H9 (cell line): ENCODE results near the gene PLD3. TPM values are rescaled to one million over a fixed set of nuclear protein-coding genes. Genes with fewer than 3 reads are reported as not detected.

ENCODE experiments used
- DNase-seq: peaks from one replicate; pipeline ENCODE4 v3.0.0-alpha.2; 2017
- H2AFZ ChIP-seq: one replicate; pipeline ENCODE4 v1.6.1; 2013; ENCODE audit warnings: mild to moderate bottlenecking, low read length, control low read depth, moderate library complexity
- H2AK5ac ChIP-seq: 2 replicates; pipeline ENCODE4 v1.6.1; 2013; ENCODE audit warnings: low read length, control low read depth, mixed read lengths; ENCODE audit not compliant: insufficient read length
- H2BK120ac ChIP-seq: one replicate; pipeline ENCODE4 v1.6.1; 2013; ENCODE audit warnings: low read depth, mild to moderate bottlenecking, low read length, control low read depth, inconsistent platforms; ENCODE audit not compliant: poor library complexity, severe bottlenecking
- H2BK12ac ChIP-seq: 2 replicates; pipeline ENCODE4 v1.6.1; 2013; ENCODE audit warnings: low read length, control low read depth, mixed read lengths, low read depth; ENCODE audit not compliant: insufficient read length
- H2BK15ac ChIP-seq: 2 replicates; pipeline ENCODE4 v1.6.1; 2013; ENCODE audit warnings: low read depth, low read length, control low read depth
- H2BK20ac ChIP-seq: one replicate; pipeline ENCODE4 v1.6.1; 2013; ENCODE audit warnings: low read depth, mild to moderate bottlenecking, low read length, control low read depth, inconsistent platforms; ENCODE audit not compliant: poor library complexity, severe bottlenecking
- H2BK5ac ChIP-seq: 2 replicates; pipeline ENCODE4 v1.6.1; 2013; ENCODE audit warnings: low read length, control low read depth, mixed read lengths; ENCODE audit not compliant: insufficient read length
- H3K14ac ChIP-seq: 2 replicates; pipeline ENCODE4 v1.6.1; 2013; ENCODE audit warnings: low read length, control low read depth; ENCODE audit not compliant: insufficient read depth
- H3K18ac ChIP-seq: 2 replicates; pipeline ENCODE4 v1.6.1; 2013; ENCODE audit warnings: low read depth, mild to moderate bottlenecking, mixed read lengths, low read length, control low read depth; ENCODE audit not compliant: insufficient read length
- H3K23ac ChIP-seq: 2 replicates; pipeline ENCODE4 v1.6.1; 2013; ENCODE audit warnings: low read length, control low read depth, mixed read lengths, low read depth; ENCODE audit not compliant: insufficient read length
- H3K23me2 ChIP-seq: 2 replicates; pipeline ENCODE4 v1.6.1; 2013; ENCODE audit warnings: low read depth, mild to moderate bottlenecking, mixed read lengths, low read length, control low read depth; ENCODE audit not compliant: insufficient read length, poor library complexity, severe bottlenecking
- H3K27ac ChIP-seq: 2 replicates; pipeline ENCODE4 v1.5.1; 2013; ENCODE audit warnings: low read length, control low read depth, mixed read lengths, low read depth; ENCODE audit not compliant: insufficient read length
- H3K27me3 ChIP-seq: 2 replicates; pipeline ENCODE4 v1.6.1; 2013; ENCODE audit warnings: low read length, control low read depth, inconsistent platforms; ENCODE audit not compliant: insufficient read depth
- H3K4ac ChIP-seq: 2 replicates; pipeline ENCODE4 v1.6.1; 2013; ENCODE audit warnings: low read depth, mild to moderate bottlenecking, control low read depth, inconsistent platforms, low read length, moderate library complexity
- H3K4me1 ChIP-seq: 2 replicates; pipeline ENCODE4 v1.6.1; 2013; ENCODE audit warnings: low read length, control low read depth, inconsistent platforms; ENCODE audit not compliant: insufficient read depth
- H3K4me2 ChIP-seq: 2 replicates; pipeline ENCODE4 v1.6.1; 2013; ENCODE audit warnings: low read length, control low read depth, mixed read lengths; ENCODE audit not compliant: insufficient read length, insufficient read depth
- H3K56ac ChIP-seq: 2 replicates; pipeline ENCODE4 v1.6.1; 2013; ENCODE audit warnings: low read depth, mild to moderate bottlenecking, mixed read lengths, low read length, control low read depth; ENCODE audit not compliant: insufficient read length
- H3K79me1 ChIP-seq: 2 replicates; pipeline ENCODE4 v1.6.1; 2013; ENCODE audit warnings: low read depth, mild to moderate bottlenecking, moderate library complexity, low read length, control low read depth, inconsistent platforms; ENCODE audit not compliant: insufficient read depth, poor library complexity, severe bottlenecking
- H3K79me2 ChIP-seq: 2 replicates; pipeline ENCODE4 v1.6.1; 2013; ENCODE audit warnings: low read length, control low read depth, inconsistent platforms; ENCODE audit not compliant: insufficient read depth
- H3K9ac ChIP-seq: 2 replicates; pipeline ENCODE4 v1.6.1; 2013; ENCODE audit warnings: low read length, control low read depth, mixed read lengths; ENCODE audit not compliant: insufficient read length; ENCODE audit errors: extremely low read depth
- H3K9me3 ChIP-seq: one replicate; pipeline ENCODE4 v1.6.1; 2013; ENCODE audit warnings: low read depth, low read length, inconsistent platforms; ENCODE audit not compliant: control insufficient read depth
- H3T11ph ChIP-seq: one replicate; pipeline ENCODE4 v1.6.1; 2013; ENCODE audit warnings: mild to moderate bottlenecking, low read length, control low read depth, inconsistent platforms
- H4K20me1 ChIP-seq: one replicate; pipeline ENCODE4 v1.6.1; 2013; ENCODE audit not compliant: control insufficient read depth, insufficient read length, insufficient read depth
- H4K5ac ChIP-seq: 2 replicates; pipeline ENCODE4 v1.6.1; 2013; ENCODE audit warnings: low read depth, mild to moderate bottlenecking, mixed read lengths, low read length, control low read depth; ENCODE audit not compliant: insufficient read length
- H4K8ac ChIP-seq: replicated peaks from 2 replicates; pipeline ENCODE4 v1.6.1; 2013; ENCODE audit warnings: low read length, control low read depth, mixed read lengths, low read depth; ENCODE audit not compliant: insufficient read length
- H4K91ac ChIP-seq: 2 replicates; pipeline ENCODE4 v1.6.1; 2013; ENCODE audit warnings: low read depth, mild to moderate bottlenecking, moderate library complexity, mixed read lengths, low read length, control low read depth; ENCODE audit not compliant: insufficient read length
- H3K27ac Mint-ChIP-seq, 3 experiments: 2 replicates in 2 of 3; 3 replicates in 1 of 3; pipeline ENCODE4 v1.8.0; 2020 to 2021; ENCODE audit warnings: mixed read lengths in 3 of 3, mild to moderate bottlenecking in 1 of 3, moderate library complexity in 1 of 3
- H3K27me3 Mint-ChIP-seq: 2 replicates; pipeline ENCODE4 v1.8.0; 2021; ENCODE audit warnings: low read depth, mild to moderate bottlenecking, moderate library complexity, mixed read lengths
- H3K36me3 Mint-ChIP-seq, 3 experiments: 2 replicates in 2 of 3; 3 replicates in 1 of 3; pipeline ENCODE4 v1.8.0; 2020 to 2021; ENCODE audit warnings: low read depth in 3 of 3, mixed read lengths in 3 of 3; ENCODE audit not compliant: insufficient read depth in 1 of 3
- H3K4me1 Mint-ChIP-seq, 2 experiments: 2 replicates each; pipeline ENCODE4 v1.8.0; 2020; ENCODE audit warnings: mixed read lengths in 2 of 2
- H3K4me3 Mint-ChIP-seq, 2 experiments: 2 replicates in 1 of 2; 3 replicates in 1 of 2; pipeline ENCODE4 v1.8.0; 2020 to 2021; ENCODE audit warnings: mild to moderate bottlenecking in 2 of 2, mixed read lengths in 2 of 2, moderate library complexity in 1 of 2
- H3K9me3 Mint-ChIP-seq, 2 experiments: 2 replicates in 1 of 2; 3 replicates in 1 of 2; pipeline ENCODE4 v1.8.0; 2020; ENCODE audit warnings: mild to moderate bottlenecking in 2 of 2, mixed read lengths in 2 of 2, moderate library complexity in 1 of 2
- WGBS: extraction: QIAGEN DNeasy Blood & Tissue Kit; methylation state at CpG from one replicate; pipeline ENCODE4 v1.1.7; 2013; ENCODE audit warnings: missing lambda C conversion rate, low lambda C conversion rate, mixed read lengths; ENCODE audit not compliant: insufficient read length; ENCODE audit errors: extremely low coverage; 5-methylcytosine and 5-hydroxymethylcytosine counted together
- total RNA-seq: library from RNA; stranded (reverse); gene quantifications from 2 replicates; pipeline ENCODE4 v1.2.1, GENCODE V29; 2021
- TF ChIP-seq, protein P1 (sequence below): fragments of 200-600 bp; sonication (generic); conservative IDR thresholded peaks from 3 replicates; pipeline ENCODE4 v1.8.0; 2021; ENCODE audit warnings: antibody characterized with exemption, mild to moderate bottlenecking

The PLD3 gene
- total RNA-seq, 1 experiment from 2014 or later, result 194 TPM

DNA sequence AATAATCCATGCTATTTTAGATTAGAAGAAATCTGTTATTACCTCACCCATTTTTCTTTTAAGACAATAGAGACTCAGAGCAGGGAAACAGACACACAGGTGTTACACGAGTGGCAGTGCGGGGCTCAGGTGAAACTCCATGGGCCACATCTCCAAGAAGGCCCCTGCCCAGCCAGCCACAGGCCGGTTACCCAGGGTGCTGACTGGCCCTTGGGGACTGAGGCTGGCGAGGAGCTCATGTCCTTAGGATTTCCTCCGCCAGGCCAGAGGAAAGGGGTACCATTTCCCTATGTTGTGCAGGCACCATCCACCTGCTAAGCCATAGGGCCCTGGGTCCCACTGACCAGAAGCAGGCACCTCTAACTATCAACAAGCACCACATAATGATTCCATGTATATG lies 10.9 kb upstream of the PLD3 start:
- H3K36me3 Mint-ChIP-seq, result peaks cover 11 to 35% (median 26%) of the 10 kb centered on the region in 3 experiments; a peak in 6 of 7 replicates
- WGBS, result no CpG with 5 or more reads among the region's 5 CpGs
- H3K56ac ChIP-seq, result no peak overlapping the region
- H3K27ac ChIP-seq, result no peak overlapping the region
- no peaks in the 10 kb centered on the region for H3K9me3 Mint-ChIP-seq
- H2AK5ac ChIP-seq, result no peak overlapping the region
- no peak overlapping the region for H3K14ac ChIP-seq
- no peaks in the 10 kb centered on the region for H3K4me1 ChIP-seq
- no peak overlapping the region for H2BK5ac ChIP-seq
- DNase-seq, result no peak
- TF ChIP-seq, protein P1, sequence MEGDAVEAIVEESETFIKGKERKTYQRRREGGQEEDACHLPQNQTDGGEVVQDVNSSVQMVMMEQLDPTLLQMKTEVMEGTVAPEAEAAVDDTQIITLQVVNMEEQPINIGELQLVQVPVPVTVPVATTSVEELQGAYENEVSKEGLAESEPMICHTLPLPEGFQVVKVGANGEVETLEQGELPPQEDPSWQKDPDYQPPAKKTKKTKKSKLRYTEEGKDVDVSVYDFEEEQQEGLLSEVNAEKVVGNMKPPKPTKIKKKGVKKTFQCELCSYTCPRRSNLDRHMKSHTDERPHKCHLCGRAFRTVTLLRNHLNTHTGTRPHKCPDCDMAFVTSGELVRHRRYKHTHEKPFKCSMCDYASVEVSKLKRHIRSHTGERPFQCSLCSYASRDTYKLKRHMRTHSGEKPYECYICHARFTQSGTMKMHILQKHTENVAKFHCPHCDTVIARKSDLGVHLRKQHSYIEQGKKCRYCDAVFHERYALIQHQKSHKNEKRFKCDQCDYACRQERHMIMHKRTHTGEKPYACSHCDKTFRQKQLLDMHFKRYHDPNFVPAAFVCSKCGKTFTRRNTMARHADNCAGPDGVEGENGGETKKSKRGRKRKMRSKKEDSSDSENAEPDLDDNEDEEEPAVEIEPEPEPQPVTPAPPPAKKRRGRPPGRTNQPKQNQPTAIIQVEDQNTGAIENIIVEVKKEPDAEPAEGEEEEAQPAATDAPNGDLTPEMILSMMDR, result no peak
- H3K27ac Mint-ChIP-seq, result no peak overlapping the region
- H3K9ac ChIP-seq, result no peak overlapping the region
- H3T11ph ChIP-seq, result no peak overlapping the region
- H3K4me2 ChIP-seq, result no peak overlapping the region
- H3K9me3 ChIP-seq, result no peaks in the 10 kb centered on the region
- H3K4ac ChIP-seq, result no peak overlapping the region
- no peak overlapping the region for H2BK15ac ChIP-seq
- no peak overlapping the region for H2AFZ ChIP-seq
- H3K4me3 Mint-ChIP-seq, result no peak overlapping the region
- H4K8ac ChIP-seq, result no peak overlapping the region
- no peak overlapping the region for H2BK20ac ChIP-seq
- no peaks in the 10 kb centered on the region for H3K27me3 Mint-ChIP-seq
- H3K79me1 ChIP-seq, result no peaks in the 10 kb centered on the region
- H4K20me1 ChIP-seq, result no peaks in the 10 kb centered on the region
- no peaks in the 10 kb centered on the region for H3K23me2 ChIP-seq
- no peaks in the 10 kb centered on the region for H3K4me1 Mint-ChIP-seq
- H3K27me3 ChIP-seq, result no peaks in the 10 kb centered on the region
- no peak overlapping the region for H4K5ac ChIP-seq
- no peak overlapping the region for H4K91ac ChIP-seq
- no peak overlapping the region for H2BK12ac ChIP-seq
- no peak overlapping the region for H2BK120ac ChIP-seq
- H3K18ac ChIP-seq, result no peak overlapping the region
- H3K79me2 ChIP-seq, result no peaks in the 10 kb centered on the region; the same call in 1 of the 2 replicates
- H3K23ac ChIP-seq, result no peak overlapping the region
